ENCODE measurements around the gene OAT. TPM values are rescaled to one million over a fixed set of nuclear protein-coding genes. Genes with fewer than 3 reads are reported as not detected.

Gene OAT
- 1,000 to 10,000 TPM in 1 of 4 donors, 100 to 1,000 TPM in 3; 155 to 1,170 (median 625) TPM for total RNA-seq

- Histone ChIP-seq H3K4me3 (peak within 1 kb of the TSS; percentile 78 to 98 (median 82)), H3K27ac (peak within 1 kb of the TSS; percentile 85 to 99 (median 92)), H3K36me3 (no peaks in the 10 kb centered on the region), H3K27me3 (no peaks in the 10 kb centered on the region), H3K4me1 (peaks cover 0 to 43% (median 3%) of the 10 kb centered on the region in 4 donors), H3K9me3 (no peaks in the 10 kb centered on the region)
- TF ChIP-seq CTCF (IDR thresholded peaks at IDR 0.05), result peak in 3 of 6 experiments; percentile 25 to 43 (median 38)
- peak; percentile 99 for TF ChIP-seq POLR2A (IDR thresholded peaks at IDR 0.05)
- DNase-seq, result peak; percentile 99
Observed at GRCh38 chr10:124418726-124419501, at the start of gene OAT. Gene OAT, minus strand, starts transcription at chr10:124418923. Its CDS starts 6,752 bp downstream, at chr10:124412171.

DNA sequence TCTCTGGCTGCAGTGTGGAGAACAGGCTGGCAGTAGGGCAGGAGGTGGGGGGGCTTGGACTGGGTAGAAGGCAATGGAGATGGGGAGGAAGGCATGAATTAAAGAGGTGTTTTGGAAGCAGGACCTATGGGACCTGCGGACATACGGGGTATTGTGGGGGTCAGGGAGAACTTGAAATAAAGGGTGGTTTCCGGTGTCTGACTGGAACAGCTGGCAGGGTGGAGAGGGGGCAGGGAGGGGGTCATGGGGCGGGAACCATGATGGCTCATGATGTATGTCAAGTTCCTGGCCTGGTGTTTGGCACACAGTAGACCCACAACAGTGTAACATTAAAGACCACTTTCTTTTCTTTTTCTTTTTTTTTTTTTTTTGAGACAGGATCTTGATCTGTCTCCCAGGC, 48.4 kb upstream of the OAT start:
- Histone ChIP-seq H3K27ac (no peak overlapping the region), H3K4me1 (peaks cover 0 to 17% (median 0%) of the 10 kb centered on the region in 4 donors), H3K9me3 (no peaks in the 10 kb centered on the region), H3K36me3 (no peaks in the 10 kb centered on the region), H3K4me3 (no peak overlapping the region), H3K27me3 (no peaks in the 10 kb centered on the region)
- DNase-seq, result no peak
- no peak for TF ChIP-seq POLR2A (IDR thresholded peaks at IDR 0.05)
- TF ChIP-seq CTCF (IDR thresholded peaks at IDR 0.05), result no peak

GRCh38 chr10:124465777-124466488, 47.2 kb upstream of the OAT start:
- TF ChIP-seq CTCF (IDR thresholded peaks at IDR 0.05), result no peak
- TF ChIP-seq POLR2A (IDR thresholded peaks at IDR 0.05), result no peak
- no peaks in the 10 kb centered on the region for H3K9me3 ChIP-seq
- no peaks in the 10 kb centered on the region for H3K27me3 ChIP-seq
- peak overlapping the region in 1 of 4 donors; percentile 57 for H3K27ac ChIP-seq
- no peak for DNase-seq
- H3K4me3 ChIP-seq, result no peak overlapping the region
- H3K4me1 ChIP-seq, result peaks cover 0 to 16% (median 0%) of the 10 kb centered on the region in 4 donors
- H3K36me3 ChIP-seq, result no peaks in the 10 kb centered on the region

GRCh38 chr10:124465003-124465776, 46.5 kb upstream of the OAT start:
- Histone ChIP-seq H3K27me3 (no peaks in the 10 kb centered on the region), H3K4me3 (no peak overlapping the region), H3K9me3 (no peaks in the 10 kb centered on the region), H3K36me3 (no peaks in the 10 kb centered on the region), H3K27ac (peak overlapping the region in 1 of 4 donors; percentile 57), H3K4me1 (peaks cover 0 to 9% (median 0%) of the 10 kb centered on the region in 4 donors)
- TF ChIP-seq CTCF (IDR thresholded peaks at IDR 0.05), result no peak
- no peak for TF ChIP-seq POLR2A (IDR thresholded peaks at IDR 0.05)
- peak in 1 of 3 donors; percentile 27 for DNase-seq

Data from Peyer's patch (tissue), 4 donors.